ENCODE results near the gene SETD1B.
"Not testable (repeated sequence)": the region's sequence is repeated elsewhere in the genome, so short reads cannot be mapped to it uniquely, and the experiment has no call there.

SETD1B gene

DNA sequence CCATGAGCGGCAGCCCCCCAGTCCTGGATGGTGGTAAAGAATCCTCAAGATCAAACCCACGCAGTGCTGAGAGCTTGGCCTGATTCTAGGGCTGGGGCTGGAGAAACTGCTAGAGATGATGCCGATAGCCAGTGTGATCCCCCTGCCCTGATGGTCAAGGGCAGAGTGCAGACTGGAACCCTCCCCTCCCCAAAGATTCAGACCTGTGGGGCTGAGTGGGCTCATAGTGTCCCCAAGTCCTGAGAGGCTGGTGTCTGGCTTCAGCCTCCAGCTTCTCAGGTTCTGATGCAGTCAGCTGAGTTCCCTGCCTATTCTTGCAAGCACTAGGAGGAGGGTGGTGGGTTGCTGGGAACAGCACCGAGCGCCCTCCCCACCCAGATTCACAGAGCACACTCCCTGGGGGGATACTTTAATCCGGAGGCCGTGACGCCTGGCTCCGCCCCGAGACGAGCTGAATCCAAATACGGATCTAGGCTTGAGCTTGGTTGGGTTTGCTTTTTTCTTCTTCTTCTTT is 22.3 kb upstream of the SETD1B start:
- no peak for DNase-seq

DNA sequence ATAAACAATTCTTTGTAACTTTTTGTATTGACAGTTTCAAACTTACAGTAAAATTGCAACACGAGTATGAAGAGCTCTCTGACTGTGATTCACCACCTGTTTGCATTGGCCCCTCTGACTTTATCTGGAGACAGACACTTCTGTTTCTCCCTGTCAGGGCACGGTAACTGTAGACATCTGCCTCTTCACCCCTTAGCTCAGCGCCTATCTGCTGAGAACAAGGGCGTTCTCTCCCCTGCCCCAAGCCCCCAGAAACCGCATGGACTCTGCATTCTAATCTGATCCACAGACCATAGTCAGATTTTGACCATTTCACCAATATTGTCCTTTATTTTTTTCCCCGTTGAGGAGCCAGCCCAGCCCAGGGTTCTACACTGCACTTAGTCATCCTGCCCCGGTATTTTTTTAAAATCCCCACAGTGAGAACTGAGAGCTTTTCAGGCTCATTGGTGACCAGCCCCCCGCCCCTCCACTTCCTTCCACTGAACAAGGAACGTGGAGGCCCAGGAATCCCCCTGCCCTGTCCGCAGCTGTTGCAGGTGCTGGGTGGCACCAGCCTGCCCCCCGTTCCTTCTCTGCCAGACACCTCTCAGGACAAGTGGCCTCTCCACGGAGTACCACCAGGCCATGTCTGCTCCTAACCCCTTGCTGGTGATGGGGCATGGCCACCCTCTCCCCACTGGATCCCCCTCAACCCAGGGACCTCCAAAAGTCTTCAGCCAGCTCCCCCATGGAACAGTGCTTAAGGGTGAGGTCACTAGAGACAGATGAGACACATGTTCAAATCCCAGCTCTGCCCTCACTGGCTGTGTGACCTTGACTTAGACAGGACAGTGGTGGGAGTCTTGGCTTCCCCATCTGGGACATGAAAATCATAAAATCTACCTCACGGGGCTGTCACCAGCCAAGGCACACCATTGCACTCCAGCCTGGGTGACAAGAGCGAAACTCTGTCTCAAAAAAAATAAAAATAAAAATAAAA is 21.5 kb upstream of the SETD1B start:
- DNase-seq, result no peak

DNA sequence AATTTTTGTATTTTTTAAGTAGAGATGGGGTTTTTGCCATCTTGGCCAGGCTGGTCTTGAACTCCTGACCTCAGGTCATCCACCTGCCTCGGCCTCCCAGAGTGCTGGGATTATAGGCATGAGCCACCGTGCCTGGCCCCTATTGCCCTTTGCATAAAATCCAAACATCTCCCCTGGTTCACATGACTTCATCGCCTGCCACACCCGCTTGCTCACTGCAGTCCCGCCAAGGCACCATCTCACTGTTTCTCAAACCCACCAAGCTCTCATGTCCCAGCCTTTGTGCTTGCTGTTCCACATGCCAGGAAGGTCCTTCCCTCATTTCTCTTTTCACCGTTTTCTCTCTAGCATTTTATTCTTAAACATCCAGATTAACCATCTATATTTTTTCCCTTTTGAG is 20.0 kb upstream of the SETD1B start:
- DNase-seq, result no peak

DNA sequence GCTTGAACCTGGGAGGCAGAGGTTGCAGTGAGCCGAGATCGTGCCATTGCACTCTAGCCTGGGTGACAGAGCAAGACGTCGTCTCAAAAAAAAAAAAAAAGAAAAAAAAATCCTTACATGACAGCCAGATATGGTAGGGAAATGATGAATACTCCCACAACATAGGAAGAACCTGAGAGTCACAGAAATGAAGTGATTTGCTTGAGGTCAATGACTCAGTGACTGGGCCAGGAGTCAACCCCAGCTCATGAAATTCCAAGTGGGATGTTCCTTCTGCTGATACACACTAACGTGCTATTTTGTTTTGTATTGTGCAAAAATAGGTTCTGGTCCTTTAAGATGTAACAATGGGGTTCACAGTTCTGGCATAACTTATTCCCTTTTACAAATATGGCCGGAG is 19.3 kb upstream of the SETD1B start:
- DNase-seq, result no peak

DNA sequence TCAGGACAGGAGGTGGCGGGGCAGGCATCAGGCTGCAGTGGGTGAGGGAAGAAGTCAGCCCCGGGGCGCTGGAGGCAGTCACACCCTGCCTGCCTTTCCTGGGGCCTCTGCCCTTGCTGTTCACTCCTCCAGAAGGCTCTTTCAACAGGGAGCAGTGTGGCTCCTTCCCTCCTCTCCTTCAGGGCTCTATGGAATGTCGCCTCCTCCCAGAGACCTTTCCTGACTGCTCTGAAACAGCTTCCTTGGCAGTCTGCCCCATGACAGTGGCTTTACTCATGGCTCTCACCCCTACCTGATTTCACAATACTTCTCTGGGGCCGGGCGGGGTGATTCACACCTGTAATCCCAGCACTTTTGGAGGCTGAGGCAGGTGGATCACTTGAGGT is 17.4 kb upstream of the SETD1B start:
- peak; percentile 60 for DNase-seq

DNA sequence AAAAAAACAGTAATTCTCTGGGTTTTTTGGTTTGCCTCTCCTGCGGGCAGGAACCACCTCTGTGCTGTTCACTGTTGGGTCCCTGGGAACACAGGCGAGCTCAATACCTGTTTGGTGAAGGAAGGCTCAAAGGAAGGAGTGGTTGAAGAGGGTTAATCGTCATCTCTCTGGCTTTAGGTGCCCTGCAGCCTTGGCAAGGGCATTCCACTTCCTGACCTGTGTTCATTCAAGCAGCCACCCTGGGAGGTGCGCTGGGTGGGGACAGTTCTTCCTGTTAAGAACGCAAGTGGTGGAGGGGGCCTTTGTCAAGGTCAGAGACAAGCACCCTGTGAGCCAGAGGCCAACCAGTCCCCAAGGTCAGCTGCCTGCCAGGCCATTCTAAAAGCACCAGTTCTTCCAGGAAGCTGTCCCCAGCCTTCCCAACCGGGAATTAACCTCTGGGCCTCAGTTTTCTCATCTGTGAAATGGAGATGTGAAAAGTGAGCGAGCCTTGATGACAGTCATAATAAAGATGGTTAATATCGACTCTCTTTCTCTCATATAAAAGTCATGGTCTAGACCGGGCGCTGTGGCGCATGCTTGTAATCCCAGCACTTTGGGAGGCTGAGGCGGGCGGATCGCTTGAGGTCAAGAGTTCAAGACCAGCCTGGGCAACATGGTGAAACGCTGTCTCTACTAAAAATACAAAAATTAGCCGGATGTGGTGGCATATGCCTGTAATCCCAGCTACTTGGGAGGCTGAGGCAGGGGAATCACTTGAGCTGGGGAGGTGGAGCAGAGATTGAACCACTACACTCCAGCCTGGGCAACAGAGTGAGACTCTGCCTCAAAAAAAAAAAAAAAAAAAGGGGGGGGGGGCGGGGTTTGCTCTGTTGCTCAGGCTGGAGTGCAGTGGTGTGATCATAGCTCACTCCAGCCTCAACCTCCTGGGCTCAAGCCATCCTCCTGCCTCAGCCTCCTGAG is 16.5 kb upstream of the SETD1B start:
- DNase-seq, result peak; percentile 64

DNA sequence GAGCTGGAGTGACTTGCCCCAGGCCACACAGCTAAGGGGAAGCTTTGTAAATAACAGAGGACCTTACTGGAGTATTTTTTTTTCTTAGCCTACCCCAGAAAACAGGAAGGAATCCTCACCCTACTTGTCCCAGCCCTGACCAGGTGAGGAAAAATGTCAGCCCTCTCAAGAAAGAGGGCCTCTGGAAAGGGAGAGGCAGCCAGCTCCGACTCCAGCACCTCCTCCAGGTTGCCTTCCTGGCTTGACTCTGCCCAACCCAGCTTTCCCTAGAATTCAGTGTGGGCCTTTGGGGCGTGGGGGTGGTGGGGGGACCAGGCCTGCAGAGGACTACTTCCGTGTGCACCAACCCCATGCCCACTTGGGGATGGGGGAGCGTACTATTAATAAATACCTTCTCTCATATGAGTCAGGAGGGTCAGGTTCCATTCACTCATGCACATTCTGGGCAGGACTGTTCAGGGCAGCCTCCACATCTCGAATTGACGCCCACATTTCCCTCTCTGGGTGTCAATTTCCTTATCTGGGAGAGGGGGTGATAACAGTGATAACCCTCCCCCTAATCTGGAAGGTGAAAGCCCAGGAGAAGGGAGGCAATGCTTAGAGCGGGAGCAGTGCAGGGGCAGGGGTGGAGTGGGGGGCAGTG is 15.5 kb upstream of the SETD1B start:
- no peak for DNase-seq

DNA sequence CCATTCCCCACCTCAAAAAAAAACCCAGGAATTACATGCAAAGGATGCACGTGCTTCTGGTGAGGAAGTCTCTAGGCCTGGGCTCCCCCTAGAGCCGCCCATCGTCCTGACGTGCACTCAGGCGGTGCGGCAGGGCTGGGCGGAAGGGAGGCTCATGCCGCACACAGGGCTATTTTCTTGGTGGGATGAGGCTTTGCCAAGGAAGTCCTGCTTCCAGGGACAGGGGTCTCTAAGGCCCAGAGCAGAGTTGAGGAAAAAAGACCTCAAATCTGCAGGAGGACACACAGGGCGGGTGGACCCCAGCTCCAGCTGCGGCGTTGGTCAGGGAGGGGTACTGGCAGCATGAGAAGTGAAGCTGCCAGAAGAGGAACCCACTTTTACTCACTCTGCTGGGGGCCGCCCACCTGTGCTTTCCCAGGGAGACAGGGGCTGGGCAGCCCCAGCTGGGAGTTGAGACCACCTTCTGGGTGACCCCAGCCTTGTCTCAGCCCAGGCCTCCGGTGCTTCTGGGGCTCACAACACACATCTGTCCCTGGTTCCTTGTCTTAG is 14.5 kb upstream of the SETD1B start:
- DNase-seq, result peak; percentile 62

DNA sequence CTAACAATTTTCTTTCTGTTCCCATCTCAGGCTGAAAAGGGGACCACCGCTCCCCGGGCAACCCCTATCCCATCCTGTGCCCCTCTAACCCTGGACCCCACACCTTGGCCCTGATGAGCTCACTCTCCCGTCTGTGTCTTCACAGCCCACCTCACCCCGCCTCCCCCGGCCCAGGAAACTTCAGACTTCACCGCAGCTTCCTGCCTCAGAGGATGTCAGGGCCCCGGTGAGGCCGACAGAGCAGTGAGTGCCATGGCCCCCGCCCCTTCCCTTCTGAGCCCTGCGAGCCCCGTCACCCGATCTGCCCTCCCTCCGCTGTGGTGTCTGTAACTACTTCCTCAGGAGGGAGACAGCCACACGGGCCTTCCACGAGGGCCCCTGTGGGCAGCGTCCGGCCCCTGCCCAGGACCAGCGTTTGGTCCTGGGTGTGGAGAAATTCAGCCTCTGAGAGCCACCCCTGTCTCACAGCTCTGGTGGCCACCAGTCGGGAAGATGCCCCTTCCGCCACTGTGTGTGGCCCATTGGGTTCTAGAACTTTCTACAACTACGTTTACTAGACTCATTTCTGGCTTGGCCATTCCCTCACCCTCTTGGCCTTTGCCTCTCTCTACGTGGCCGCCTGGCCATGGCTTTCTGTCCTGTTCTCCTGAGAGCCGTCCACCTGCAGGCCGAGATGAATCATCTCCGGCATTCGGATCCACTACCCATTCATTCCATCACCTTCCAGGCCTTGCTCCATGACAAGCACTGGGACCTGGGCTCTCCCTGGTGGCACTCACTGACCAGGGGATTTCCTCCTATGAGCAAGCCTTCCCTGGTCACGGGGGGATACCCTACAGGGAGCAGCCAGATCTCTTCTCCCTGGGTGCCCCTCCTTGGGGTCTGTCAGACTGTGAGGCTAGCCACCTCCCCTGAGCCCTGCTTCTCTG is 13.7 kb upstream of the SETD1B start:
- peak; percentile 92 for DNase-seq

DNA sequence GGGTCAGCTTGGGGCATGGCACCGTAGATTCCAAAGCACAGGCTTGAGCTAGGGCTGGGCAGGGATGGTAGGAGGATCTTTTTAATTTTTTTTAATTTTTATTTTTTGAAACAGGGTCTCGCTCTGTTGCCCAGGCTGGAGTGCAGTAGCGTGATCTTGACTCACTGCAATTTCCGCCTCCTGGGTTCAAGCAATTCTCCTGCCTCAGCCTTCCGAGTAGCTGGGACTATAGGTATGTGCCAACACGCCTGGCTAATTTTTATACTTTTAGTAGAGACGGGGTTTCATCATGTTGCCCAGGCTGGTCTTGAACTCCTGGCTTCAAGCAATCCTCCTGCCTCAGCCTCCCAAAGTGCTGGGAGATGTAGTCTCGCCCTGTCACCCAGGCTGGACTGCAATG is 13.0 kb upstream of the SETD1B start:
- not testable (repeated sequence) for DNase-seq

DNA sequence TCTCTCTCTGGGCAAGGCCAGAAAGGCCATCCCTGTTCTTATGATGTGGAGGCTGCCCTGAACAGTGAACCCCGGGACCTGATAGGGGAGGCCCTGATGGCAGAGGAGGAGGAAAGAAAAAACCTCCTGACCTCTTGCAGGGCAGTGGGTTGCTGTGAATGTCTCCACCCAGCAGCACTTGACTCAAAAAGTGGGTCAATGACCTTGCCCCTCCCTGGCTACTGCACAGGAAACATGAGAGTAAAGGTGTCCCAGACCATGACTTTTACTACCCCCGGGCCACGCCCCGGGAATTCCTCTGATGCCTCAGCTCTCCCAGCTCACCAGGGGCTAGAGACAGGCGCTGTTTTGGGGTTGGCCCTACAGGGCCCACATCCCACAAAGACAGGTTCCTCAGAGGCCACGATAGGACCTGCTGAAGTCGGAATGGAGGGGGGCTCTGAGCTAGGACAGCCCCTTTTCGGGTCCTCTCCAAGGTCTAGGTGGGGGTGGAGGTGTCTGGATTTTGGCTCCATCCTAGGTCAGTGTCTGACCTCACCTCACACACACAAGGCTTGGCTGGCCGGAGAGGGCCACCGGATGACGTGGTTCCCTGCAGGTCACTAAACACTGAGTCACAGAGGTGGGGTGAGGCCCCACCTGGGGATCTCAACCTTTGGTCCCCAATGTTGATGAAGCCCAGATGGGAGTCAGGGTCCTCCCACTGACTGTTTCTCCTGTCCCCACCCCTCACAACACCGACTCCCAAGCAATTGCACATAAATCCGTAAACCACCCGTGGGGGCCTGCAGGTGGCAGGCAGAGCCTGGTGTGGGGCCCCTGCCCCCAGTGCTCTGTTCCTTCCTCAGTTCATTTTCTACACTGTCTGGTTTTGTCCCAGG is 11.9 kb upstream of the SETD1B start:
- no peak for DNase-seq

DNA sequence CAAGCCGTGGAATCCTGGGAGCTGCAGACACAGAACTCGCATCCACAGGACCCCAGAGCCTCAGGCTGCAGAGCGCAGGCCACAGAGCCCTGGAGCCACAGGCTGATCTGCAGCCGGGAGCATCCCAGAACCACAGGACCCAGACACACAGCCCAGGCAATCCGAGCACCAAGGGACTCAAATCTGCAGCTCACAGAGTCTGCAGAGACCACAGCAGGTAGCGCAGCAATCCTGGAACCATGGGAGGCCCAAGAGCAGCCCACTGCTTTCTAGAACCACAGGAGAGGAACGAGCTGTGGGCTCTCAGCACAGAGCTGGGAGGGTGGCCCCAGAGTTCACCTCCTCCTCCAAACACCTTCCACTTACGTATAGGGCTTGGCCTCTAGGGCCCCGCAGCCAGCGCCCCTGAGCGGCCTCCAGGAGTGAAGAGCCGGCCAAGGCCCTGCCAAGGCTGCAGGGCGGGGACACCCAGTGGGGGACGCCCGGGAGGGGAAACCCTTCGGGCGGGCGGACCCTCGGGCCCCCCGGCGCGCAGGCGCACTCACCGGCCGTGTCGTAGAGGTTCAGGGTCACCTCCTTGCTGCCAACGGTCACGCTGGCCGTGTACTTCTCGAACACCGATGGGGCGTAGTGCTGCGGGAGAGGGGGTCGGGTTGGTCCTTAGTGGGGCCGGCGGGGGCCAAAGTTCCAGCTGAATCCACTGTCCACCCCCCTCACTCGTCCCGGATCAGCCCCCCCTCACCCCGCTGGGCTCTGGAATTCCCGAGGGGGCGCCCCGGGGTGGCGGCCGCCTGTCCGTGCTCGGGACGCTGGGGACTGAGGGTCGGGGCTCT is 11.0 kb upstream of the SETD1B start:
- DNase-seq, result peak; percentile 68

DNA sequence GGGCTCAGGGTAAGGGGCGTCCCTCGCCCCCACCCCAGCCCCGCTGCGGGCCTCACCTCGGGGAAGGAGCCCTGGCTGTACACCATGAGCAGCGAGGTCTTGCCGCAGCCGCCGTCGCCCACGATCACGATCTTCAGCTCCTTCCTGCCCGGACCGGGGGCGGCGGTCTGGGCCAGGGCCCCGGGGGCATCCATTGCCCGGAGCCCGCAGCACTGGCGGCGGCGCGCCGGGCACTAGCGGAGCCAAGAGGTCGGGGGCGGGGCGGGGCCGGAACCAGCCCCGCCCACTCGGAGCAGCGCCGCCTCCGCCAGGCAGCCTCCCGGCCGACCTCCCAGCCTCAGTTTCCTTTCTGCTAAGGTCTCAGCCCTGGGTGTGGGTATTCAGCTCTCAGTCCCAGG is 10.4 kb upstream of the SETD1B start, which contains the start of gene RHOF:
TSS of gene RHOF (minus strand) at position 249 of the 398 bp plus-strand sequence. CDS start at position 194, 55 bp downstream.
- no peak for DNase-seq

DNA sequence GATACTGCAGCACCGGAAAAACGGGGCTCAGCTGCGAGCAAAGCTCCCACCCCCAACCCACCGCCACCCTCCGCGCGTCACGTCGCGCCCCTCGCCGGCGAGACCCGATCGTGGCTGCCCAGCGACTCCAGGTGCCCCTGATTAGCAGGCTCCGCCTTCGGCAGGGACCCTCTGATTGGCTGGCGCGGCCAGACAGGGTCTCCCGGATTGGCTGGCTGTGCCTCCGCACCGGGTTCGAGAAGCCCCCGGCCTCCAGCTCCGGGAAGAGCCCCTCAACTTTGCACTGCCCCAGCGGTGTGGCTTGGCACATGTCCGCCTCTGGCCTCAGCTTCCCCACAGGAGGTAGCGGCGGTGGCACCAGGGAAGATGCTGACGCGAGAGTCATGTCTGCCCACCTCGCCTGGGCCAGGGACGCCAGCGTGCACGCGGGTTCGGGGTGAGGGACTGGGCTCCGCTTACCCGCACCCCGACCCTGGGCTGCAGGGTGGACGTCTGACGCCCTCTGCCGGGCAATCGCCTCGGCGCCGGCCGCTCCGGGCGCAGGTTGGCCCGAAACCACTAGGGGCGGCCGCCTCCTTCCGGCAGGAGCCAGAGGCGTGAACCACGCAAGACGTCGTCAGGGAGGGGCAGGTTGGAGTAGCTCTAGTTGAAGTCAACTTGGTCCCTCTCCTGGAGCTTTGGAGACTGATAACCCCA is 9.8 kb upstream of the SETD1B start:
- peak; percentile 99 for DNase-seq

DNA sequence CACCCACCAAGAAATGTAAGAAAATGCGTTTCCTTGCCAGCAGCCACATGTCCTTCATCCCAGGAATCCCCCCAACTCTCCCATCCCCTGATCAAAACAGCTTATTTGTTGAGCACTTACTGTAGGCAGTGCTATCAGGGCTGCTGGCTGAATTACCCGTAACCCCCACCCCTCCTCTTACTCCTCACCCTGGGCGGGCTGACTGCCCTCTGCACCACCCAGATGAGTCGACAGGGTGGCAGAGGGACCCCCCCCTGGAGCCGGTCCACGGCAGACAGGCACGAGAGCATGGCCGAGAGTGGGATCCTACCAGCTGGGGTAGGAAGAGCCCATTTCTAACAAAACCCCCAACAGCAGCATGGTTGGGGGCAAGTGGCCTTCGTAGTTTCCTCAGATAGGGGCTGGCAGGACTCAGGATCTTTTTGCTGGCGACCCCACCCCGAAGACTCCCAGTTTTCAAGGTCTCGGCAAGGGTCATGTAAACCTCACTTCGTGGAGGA is 9.2 kb upstream of the SETD1B start:
- no peak for DNase-seq

DNA sequence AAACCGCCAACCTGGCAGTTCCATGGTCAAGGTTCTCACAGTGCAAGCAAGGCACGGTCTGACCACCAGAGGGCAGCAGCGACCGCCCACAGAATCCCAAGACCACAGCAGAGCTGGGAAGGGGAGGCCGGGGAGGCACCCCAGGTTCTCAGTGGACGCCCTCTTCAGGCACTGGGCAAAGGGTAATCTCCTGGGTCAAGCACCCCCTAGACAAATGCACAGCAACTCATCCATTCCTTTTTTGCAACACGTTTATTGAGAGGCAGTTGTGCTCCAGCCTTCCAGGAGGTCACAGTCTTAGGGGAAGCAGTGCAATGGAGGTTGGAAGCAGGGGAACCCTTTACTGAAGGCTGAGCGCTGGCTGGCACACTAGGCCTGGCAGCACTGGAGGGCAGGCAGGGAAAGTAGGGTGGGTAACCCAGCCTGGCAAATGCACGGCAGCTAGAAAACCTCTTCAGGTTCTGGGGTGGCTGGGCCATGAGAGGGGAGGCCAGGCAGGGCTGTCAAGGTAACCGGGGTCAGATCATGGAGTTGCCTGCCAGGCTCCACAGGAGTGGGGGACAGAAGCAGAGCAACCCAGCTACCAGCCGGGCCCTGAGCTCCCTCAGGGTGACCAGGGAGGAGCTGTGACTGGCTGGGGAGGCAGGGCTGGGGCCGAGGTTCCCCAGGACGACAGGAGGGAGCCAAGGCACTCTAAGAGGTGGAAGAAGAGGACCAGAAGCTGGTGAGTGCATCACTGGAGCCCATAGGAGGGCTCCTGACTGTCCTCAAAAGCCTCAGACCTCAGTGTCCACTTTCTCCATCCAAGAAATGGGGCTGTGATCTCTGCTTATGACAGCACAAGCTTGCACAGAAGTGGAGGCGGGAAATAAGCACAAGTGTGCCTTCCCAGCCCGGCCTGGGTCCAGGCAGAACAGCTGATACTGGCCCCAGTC is 8.5 kb upstream of the SETD1B start:
- peak; percentile 91 for DNase-seq

All from activated T-cell treated with anti-CD3 and anti-CD28 coated beads, Interleukin-2, amount 50 U/mL, for 1 hour (primary cell).